DMS 273 (cell line): ENCODE results near the gene PLEKHN1.

Experiments used
- DNase-seq: peaks from one replicate; lab custom pipeline; 2025; ENCODE audit not compliant: unreplicated experiment; lab: John Stamatoyannopoulos, UW

PLEKHN1 gene

DNA sequence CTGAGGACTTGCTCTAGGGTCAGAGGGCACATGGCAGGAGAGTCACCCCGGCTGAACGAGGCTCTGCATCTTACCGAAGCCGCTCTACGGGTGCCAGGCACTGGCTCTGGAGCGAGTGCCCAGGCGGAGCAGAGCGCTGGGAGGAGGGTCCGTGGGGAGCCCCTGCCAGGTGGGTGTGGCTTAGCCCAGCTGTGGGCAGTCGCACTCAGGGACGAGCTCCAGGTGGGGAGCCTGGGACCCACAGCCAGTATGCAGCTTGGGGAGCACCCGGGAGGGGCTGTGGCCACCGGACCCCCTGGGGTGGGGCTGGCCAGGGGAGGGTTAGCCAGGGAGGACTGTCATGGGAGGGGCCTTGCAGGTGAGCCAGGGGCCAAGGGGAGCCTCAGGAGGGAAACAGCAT, 57.4 kb downstream of the PLEKHN1 start:
- DNase-seq, result no peak

DNA sequence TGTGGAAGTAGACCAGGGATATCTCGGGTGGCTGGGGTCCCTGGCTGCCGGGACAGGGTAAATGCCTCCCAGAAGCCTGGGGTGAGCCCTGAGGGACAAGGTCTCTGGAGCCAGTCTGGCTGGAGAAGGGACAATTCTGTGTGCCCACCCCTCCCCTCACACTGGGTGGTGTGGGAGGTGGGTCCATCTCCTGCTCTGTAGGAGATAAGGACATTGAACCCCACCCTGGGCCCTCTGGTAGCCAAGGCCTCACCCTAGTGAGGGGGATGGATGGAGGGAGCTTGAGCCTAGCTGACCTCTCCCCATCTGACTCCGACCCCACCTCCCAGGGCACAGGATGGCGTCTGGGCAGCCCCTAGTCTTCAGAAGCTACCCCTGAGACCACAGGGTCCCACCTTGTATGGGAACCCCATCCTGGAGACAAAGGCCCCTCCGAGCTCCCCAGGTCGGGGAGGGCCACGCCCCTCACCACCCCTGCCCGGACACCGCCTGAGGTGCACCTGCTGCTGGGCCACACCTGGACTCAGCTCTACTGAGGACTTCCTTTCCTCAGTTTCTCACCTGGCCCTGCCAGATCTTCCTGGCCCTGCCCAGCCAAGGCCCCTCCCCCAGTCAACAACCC, 58.0 kb downstream of the PLEKHN1 start:
- no peak for DNase-seq

DNA sequence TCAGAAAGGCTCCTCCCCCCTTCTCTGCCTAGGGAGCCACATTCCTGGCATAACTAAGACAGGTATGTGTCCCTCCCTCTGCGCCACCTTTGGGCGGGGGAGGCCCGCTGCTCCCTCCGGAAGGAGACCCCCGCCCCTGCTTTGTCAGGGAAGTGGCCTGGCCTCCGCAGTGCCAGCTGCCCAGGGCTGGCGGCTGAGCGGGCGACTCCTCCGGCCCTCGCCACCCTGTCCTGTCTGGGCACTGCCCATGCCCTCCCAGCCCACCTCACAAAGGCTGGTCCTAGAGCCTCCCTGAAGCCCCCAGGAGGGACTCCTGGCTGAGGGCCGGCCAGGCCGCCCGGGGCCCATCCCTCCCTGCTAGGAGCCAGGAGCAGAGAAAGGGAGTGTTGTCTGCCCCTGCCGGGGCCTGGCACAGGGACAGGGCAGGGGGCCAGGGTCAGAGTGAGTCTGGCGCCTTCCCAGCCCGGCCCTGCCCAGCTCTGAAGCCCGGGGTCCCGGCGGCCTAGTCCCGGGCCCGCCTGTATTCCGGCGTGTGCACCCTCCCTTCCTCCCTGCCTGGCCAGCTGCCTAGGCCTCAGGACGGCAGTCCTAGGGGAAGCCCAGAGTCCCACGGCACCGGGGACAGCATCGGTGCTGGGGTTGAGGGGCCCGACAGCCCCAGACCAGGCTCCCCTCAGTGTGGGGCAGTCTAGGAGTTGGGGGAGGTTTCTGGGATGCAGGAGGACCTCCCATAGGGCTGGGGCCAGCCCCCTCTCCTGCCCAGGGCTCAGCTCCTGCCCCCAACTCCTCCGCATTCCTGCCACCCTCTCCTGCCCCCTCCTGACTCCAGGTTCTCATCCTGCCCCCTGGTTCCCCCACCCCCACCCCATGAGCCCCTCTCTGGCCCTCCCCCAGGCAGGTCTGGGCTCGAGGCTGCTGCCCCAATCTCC, 58.8 kb downstream of the PLEKHN1 start:
- no peak for DNase-seq
